Measurements from ENCODE around the gene ARHGEF28.

The ARHGEF28 gene

GRCh38 chr5:73654819-73655318 is 28.9 kb downstream of the ARHGEF28 start:
- peaks cover 78% of the 10 kb centered on the region for H3K79me2 ChIP-seq (ENCODE audit: control insufficient read depth, insufficient read depth, low read length, unreplicated experiment)
- H3K4me3 ChIP-seq (ENCODE audit: low read depth, low read length): no peak overlapping the region
- peaks cover 26% of the 10 kb centered on the region for H3K4me1 ChIP-seq (ENCODE audit: control insufficient read depth, insufficient read depth, low read length, unreplicated experiment)
- no peak overlapping the region for H3K27ac ChIP-seq (ENCODE audit: low read depth, low read length)
- H3K36me3 ChIP-seq (ENCODE audit: insufficient read depth, low read length): no peaks in the 10 kb centered on the region
- no peak overlapping the region for H2AFZ ChIP-seq (ENCODE audit: low read length, unreplicated experiment)
- H3K27me3 ChIP-seq (ENCODE audit: insufficient read depth, low read length): no peaks in the 10 kb centered on the region

GRCh38 chr5:73655521-73656160 is 29.6 kb downstream of the ARHGEF28 start:
- Histone ChIP-seq H2AFZ (ENCODE audit: low read length, unreplicated experiment) (no peak overlapping the region), H3K27ac (ENCODE audit: low read depth, low read length) (no peak overlapping the region), H3K79me2 (ENCODE audit: control insufficient read depth, insufficient read depth, low read length, unreplicated experiment) (peaks cover 80% of the 10 kb centered on the region), H3K36me3 (ENCODE audit: insufficient read depth, low read length) (no peaks in the 10 kb centered on the region), H3K4me3 (ENCODE audit: low read depth, low read length) (no peak overlapping the region), H3K4me1 (ENCODE audit: control insufficient read depth, insufficient read depth, low read length, unreplicated experiment) (peaks cover 26% of the 10 kb centered on the region), H3K27me3 (ENCODE audit: insufficient read depth, low read length) (no peaks in the 10 kb centered on the region)

- H3K27ac ChIP-seq (ENCODE audit: low read depth, low read length): no peak overlapping the region
- peaks cover 9% of the 10 kb centered on the region for H3K4me1 ChIP-seq (ENCODE audit: control insufficient read depth, insufficient read depth, low read length, unreplicated experiment)
- H3K36me3 ChIP-seq (ENCODE audit: insufficient read depth, low read length): no peaks in the 10 kb centered on the region
- H3K4me3 ChIP-seq (ENCODE audit: low read depth, low read length): no peak overlapping the region
- no peak overlapping the region for H2AFZ ChIP-seq (ENCODE audit: low read length, unreplicated experiment)
- no peaks in the 10 kb centered on the region for H3K27me3 ChIP-seq (ENCODE audit: insufficient read depth, low read length)
- peaks cover 71% of the 10 kb centered on the region for H3K79me2 ChIP-seq (ENCODE audit: control insufficient read depth, insufficient read depth, low read length, unreplicated experiment)
Measured at GRCh38 chr5:73661753-73662152, 35.8 kb downstream of the ARHGEF28 start.

- H3K27ac ChIP-seq (ENCODE audit: low read depth, low read length): no peak overlapping the region
- no peak overlapping the region for H2AFZ ChIP-seq (ENCODE audit: low read length, unreplicated experiment)
- peaks cover 70% of the 10 kb centered on the region for H3K79me2 ChIP-seq (ENCODE audit: control insufficient read depth, insufficient read depth, low read length, unreplicated experiment)
- no peaks in the 10 kb centered on the region for H3K36me3 ChIP-seq (ENCODE audit: insufficient read depth, low read length)
- no peaks in the 10 kb centered on the region for H3K27me3 ChIP-seq (ENCODE audit: insufficient read depth, low read length)
- H3K4me1 ChIP-seq (ENCODE audit: control insufficient read depth, insufficient read depth, low read length, unreplicated experiment): peaks cover 14% of the 10 kb centered on the region
- H3K4me3 ChIP-seq (ENCODE audit: low read depth, low read length): no peak overlapping the region
Measured at GRCh38 chr5:73663161-73663859, 37.3 kb downstream of the ARHGEF28 start.

- Histone ChIP-seq H3K79me2 (ENCODE audit: control insufficient read depth, insufficient read depth, low read length, unreplicated experiment) (peaks cover 70% of the 10 kb centered on the region), H2AFZ (ENCODE audit: low read length, unreplicated experiment) (no peak overlapping the region), H3K36me3 (ENCODE audit: insufficient read depth, low read length) (no peaks in the 10 kb centered on the region), H3K27ac (ENCODE audit: low read depth, low read length) (no peak overlapping the region), H3K4me3 (ENCODE audit: low read depth, low read length) (no peak overlapping the region), H3K27me3 (ENCODE audit: insufficient read depth, low read length) (no peaks in the 10 kb centered on the region), H3K4me1 (ENCODE audit: control insufficient read depth, insufficient read depth, low read length, unreplicated experiment) (peaks cover 19% of the 10 kb centered on the region)
Measured at GRCh38 chr5:73663860-73664240, 37.9 kb downstream of the ARHGEF28 start.

GRCh38 chr5:73664796-73665195 is 38.8 kb downstream of the ARHGEF28 start:
- H3K4me1 ChIP-seq (ENCODE audit: control insufficient read depth, insufficient read depth, low read length, unreplicated experiment): peaks cover 20% of the 10 kb centered on the region
- H3K79me2 ChIP-seq (ENCODE audit: control insufficient read depth, insufficient read depth, low read length, unreplicated experiment): peaks cover 68% of the 10 kb centered on the region
- no peak overlapping the region for H3K27ac ChIP-seq (ENCODE audit: low read depth, low read length)
- H3K27me3 ChIP-seq (ENCODE audit: insufficient read depth, low read length): no peaks in the 10 kb centered on the region
- H2AFZ ChIP-seq (ENCODE audit: low read length, unreplicated experiment): no peak overlapping the region
- no peak overlapping the region for H3K4me3 ChIP-seq (ENCODE audit: low read depth, low read length)
- H3K36me3 ChIP-seq (ENCODE audit: insufficient read depth, low read length): no peaks in the 10 kb centered on the region

GRCh38 chr5:73666891-73667290 is 40.9 kb downstream of the ARHGEF28 start:
- Histone ChIP-seq H3K4me1 (ENCODE audit: control insufficient read depth, insufficient read depth, low read length, unreplicated experiment) (peaks cover 25% of the 10 kb centered on the region), H3K4me3 (ENCODE audit: low read depth, low read length) (no peak overlapping the region), H3K36me3 (ENCODE audit: insufficient read depth, low read length) (no peaks in the 10 kb centered on the region), H2AFZ (ENCODE audit: low read length, unreplicated experiment) (no peak overlapping the region), H3K27me3 (ENCODE audit: insufficient read depth, low read length) (no peaks in the 10 kb centered on the region), H3K79me2 (ENCODE audit: control insufficient read depth, insufficient read depth, low read length, unreplicated experiment) (peaks cover 66% of the 10 kb centered on the region), H3K27ac (ENCODE audit: low read depth, low read length) (no peak overlapping the region)

GRCh38 chr5:73668017-73668416 is 42.0 kb downstream of the ARHGEF28 start:
- H3K27ac ChIP-seq (ENCODE audit: low read depth, low read length): no peak overlapping the region
- H3K4me3 ChIP-seq (ENCODE audit: low read depth, low read length): no peak overlapping the region
- no peaks in the 10 kb centered on the region for H3K36me3 ChIP-seq (ENCODE audit: insufficient read depth, low read length)
- H3K4me1 ChIP-seq (ENCODE audit: control insufficient read depth, insufficient read depth, low read length, unreplicated experiment): peaks cover 35% of the 10 kb centered on the region
- peaks cover 73% of the 10 kb centered on the region for H3K79me2 ChIP-seq (ENCODE audit: control insufficient read depth, insufficient read depth, low read length, unreplicated experiment)
- no peak overlapping the region for H2AFZ ChIP-seq (ENCODE audit: low read length, unreplicated experiment)
- H3K27me3 ChIP-seq (ENCODE audit: insufficient read depth, low read length): no peaks in the 10 kb centered on the region

GRCh38 chr5:73668486-73669111 is 42.6 kb downstream of the ARHGEF28 start:
- Histone ChIP-seq H2AFZ (ENCODE audit: low read length, unreplicated experiment) (no peak overlapping the region), H3K4me1 (ENCODE audit: control insufficient read depth, insufficient read depth, low read length, unreplicated experiment) (peaks cover 41% of the 10 kb centered on the region), H3K36me3 (ENCODE audit: insufficient read depth, low read length) (no peaks in the 10 kb centered on the region), H3K27me3 (ENCODE audit: insufficient read depth, low read length) (no peaks in the 10 kb centered on the region), H3K4me3 (ENCODE audit: low read depth, low read length) (no peak overlapping the region), H3K27ac (ENCODE audit: low read depth, low read length) (0 out of 2 replicates have a peak overlapping the region, but pooled peaks have one; percentile 6), H3K79me2 (ENCODE audit: control insufficient read depth, insufficient read depth, low read length, unreplicated experiment) (peaks cover 68% of the 10 kb centered on the region)

- Histone ChIP-seq H3K4me3 (ENCODE audit: low read depth, low read length) (no peak overlapping the region), H3K36me3 (ENCODE audit: insufficient read depth, low read length) (no peaks in the 10 kb centered on the region), H3K79me2 (ENCODE audit: control insufficient read depth, insufficient read depth, low read length, unreplicated experiment) (peaks cover 64% of the 10 kb centered on the region), H3K27ac (ENCODE audit: low read depth, low read length) (no peak overlapping the region), H3K27me3 (ENCODE audit: insufficient read depth, low read length) (no peaks in the 10 kb centered on the region), H2AFZ (ENCODE audit: low read length, unreplicated experiment) (no peak overlapping the region), H3K4me1 (ENCODE audit: control insufficient read depth, insufficient read depth, low read length, unreplicated experiment) (peaks cover 58% of the 10 kb centered on the region)
Measured at GRCh38 chr5:73670731-73671130, 44.7 kb downstream of the ARHGEF28 start.
